ENCODE data around the gene NRG3.

Gene NRG3

GRCh38 chr10:82660205-82660604 is 785.2 kb downstream of the NRG3 start:
- ATAC-seq = peak; percentile 73
- TF ChIP-seq SNAI2 (CRISPR knock-in tag; IDR thresholded peaks at IDR 0.05) (no peak), ARNTL (CRISPR knock-in tag; IDR thresholded peaks at IDR 0.05; ENCODE audit: borderline replicate concordance, low read depth) (no peak), ZC3H10 (CRISPR knock-in tag; IDR thresholded peaks at IDR 0.05) (no peak), PPARA (CRISPR knock-in tag; IDR thresholded peaks at IDR 0.05; ENCODE audit: borderline replicate concordance) (no peak), PATZ1 (CRISPR knock-in tag; IDR thresholded peaks at IDR 0.05; ENCODE audit: borderline replicate concordance) (no peak), TSHZ2 (CRISPR knock-in tag; IDR thresholded peaks at IDR 0.05) (no peak), ZNF565 (CRISPR knock-in tag; conservative IDR thresholded peaks at IDR 0.05; ENCODE audit: low read depth) (no peak), ZNF70 (CRISPR knock-in tag; IDR thresholded peaks at IDR 0.05) (no peak), CSDC2 (CRISPR knock-in tag; IDR thresholded peaks at IDR 0.05) (no peak), CSRNP3 (CRISPR knock-in tag; IDR thresholded peaks at IDR 0.05) (no peak), ISL1 (CRISPR knock-in tag; IDR thresholded peaks at IDR 0.05) (no peak; the same call in 1 of the 2 replicates), TOX (CRISPR knock-in tag; IDR thresholded peaks at IDR 0.05; ENCODE audit: borderline replicate concordance) (no peak)
- TF ChIP-seq, protein P1, sequence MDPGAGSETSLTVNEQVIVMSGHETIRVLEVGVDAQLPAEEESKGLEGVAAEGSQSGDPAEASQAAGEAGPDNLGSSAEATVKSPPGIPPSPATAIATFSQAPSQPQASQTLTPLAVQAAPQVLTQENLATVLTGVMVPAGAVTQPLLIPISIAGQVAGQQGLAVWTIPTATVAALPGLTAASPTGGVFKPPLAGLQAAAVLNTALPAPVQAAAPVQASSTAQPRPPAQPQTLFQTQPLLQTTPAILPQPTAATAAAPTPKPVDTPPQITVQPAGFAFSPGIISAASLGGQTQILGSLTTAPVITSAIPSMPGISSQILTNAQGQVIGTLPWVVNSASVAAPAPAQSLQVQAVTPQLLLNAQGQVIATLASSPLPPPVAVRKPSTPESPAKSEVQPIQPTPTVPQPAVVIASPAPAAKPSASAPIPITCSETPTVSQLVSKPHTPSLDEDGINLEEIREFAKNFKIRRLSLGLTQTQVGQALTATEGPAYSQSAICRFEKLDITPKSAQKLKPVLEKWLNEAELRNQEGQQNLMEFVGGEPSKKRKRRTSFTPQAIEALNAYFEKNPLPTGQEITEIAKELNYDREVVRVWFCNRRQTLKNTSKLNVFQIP (CRISPR knock-in tag; IDR thresholded peaks at IDR 0.05; ENCODE audit: borderline replicate concordance, low read depth) = no peak

GRCh38 chr10:82660986-82661385 is 786.0 kb downstream of the NRG3 start:
- TF ChIP-seq TOX (CRISPR knock-in tag; IDR thresholded peaks at IDR 0.05; ENCODE audit: borderline replicate concordance) (no peak), PATZ1 (CRISPR knock-in tag; IDR thresholded peaks at IDR 0.05; ENCODE audit: borderline replicate concordance) (no peak), ISL1 (CRISPR knock-in tag; IDR thresholded peaks at IDR 0.05) (no peak), CREB5 (CRISPR knock-in tag; IDR thresholded peaks at IDR 0.05; ENCODE audit: low read depth) (no peak), ESRRG (CRISPR knock-in tag; IDR thresholded peaks at IDR 0.05) (no peak), ZC3H10 (CRISPR knock-in tag; IDR thresholded peaks at IDR 0.05) (no peak), ARNTL (CRISPR knock-in tag; IDR thresholded peaks at IDR 0.05; ENCODE audit: borderline replicate concordance, low read depth) (no peak), BACH2 (CRISPR knock-in tag; IDR thresholded peaks at IDR 0.05; ENCODE audit: borderline replicate concordance) (no peak), ZFP30 (CRISPR knock-in tag; IDR thresholded peaks at IDR 0.05) (no peak), ZNF565 (CRISPR knock-in tag; conservative IDR thresholded peaks at IDR 0.05; ENCODE audit: low read depth) (no peak), ZFP3 (CRISPR knock-in tag; IDR thresholded peaks at IDR 0.05) (no peak), PPARA (CRISPR knock-in tag; IDR thresholded peaks at IDR 0.05; ENCODE audit: borderline replicate concordance) (no peak), TSHZ2 (CRISPR knock-in tag; IDR thresholded peaks at IDR 0.05) (no peak), ZNF8 (CRISPR knock-in tag; IDR thresholded peaks at IDR 0.05) (no peak), OSR1 (CRISPR knock-in tag; IDR thresholded peaks at IDR 0.05) (no peak), CSRNP3 (CRISPR knock-in tag; IDR thresholded peaks at IDR 0.05) (no peak), ZNF70 (CRISPR knock-in tag; IDR thresholded peaks at IDR 0.05) (no peak)

More at GRCh38 chr10:82660986-82661385, 786.0 kb downstream of the NRG3 start:
- ATAC-seq = peak; percentile 51; the same call in 2 of the 3 replicates
